HEK293T (cell line): ENCODE results near the gene GLT6D1.

Experiments used
- BHLHE40 ChIP-seq: fragments of 450-650 bp; IDR thresholded peaks from 2 replicates; pipeline ENCODE4 v1.6.1; 2016; ENCODE audit warnings: mild to moderate bottlenecking, moderate library complexity, borderline replicate concordance
- FOXK2 ChIP-seq: fragments of 450-650 bp; IDR thresholded peaks from 2 replicates; pipeline ENCODE4 v1.6.1; 2016; ENCODE audit warnings: mild to moderate bottlenecking
- FOXM1 ChIP-seq: fragments of 450-650 bp; IDR thresholded peaks from 2 replicates; pipeline ENCODE4 v1.6.1; 2017; ENCODE audit warnings: mild to moderate bottlenecking, borderline replicate concordance
- NFRKB ChIP-seq: fragments of 450-650 bp; IDR thresholded peaks from 2 replicates; pipeline ENCODE4 v1.6.1; 2016; ENCODE audit warnings: mild to moderate bottlenecking, moderate library complexity

DNA sequence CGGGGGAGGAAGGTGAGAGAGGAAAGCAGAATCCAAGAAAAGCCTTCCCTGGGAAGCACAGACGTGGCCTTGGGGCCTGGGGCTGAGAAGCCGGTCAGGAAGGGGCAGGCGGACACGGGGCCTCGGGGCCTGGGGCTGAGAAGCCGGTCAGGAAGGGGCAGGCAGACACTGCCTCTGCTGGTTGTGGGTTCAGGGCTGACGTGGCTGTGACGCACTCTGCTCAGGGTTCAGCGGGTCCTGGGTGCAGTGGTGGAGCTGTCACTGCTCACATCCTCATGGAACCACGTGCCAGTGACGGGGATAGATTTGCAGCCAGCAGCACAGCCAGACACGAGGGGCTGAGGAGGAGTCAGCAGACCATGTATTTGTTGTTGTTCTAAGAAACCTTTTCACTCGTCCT is 65.0 kb downstream of the GLT6D1 start:
- TF ChIP-seq FOXM1 (no peak), BHLHE40 (no peak), NFRKB (no peak), FOXK2 (no peak)
